Measurements from ENCODE around the gene PRX. TPM values are rescaled to one million over a fixed set of nuclear protein-coding genes. Genes with fewer than 3 reads are reported as not detected.

Gene PRX
- total RNA-seq, 2 donors from 2014 or later: 0.77 to 1.6 TPM

GRCh38 chr19:40366697-40367561 is 46.2 kb downstream of the PRX start:
- Mint-ChIP-seq H3K36me3 (no peaks in the 10 kb centered on the region), H3K9me3 (no peaks in the 10 kb centered on the region), H3K27ac (no peak overlapping the region)
- ATAC-seq (no peak), DNase-seq (ENCODE audit: low spot score in 2 of 2) (no peak)

- ATAC-seq: peak; percentile 39 to 85
- Mint-ChIP-seq H3K9me3 (no peaks in the 10 kb centered on the region), H3K27ac (no peak overlapping the region), H3K36me3 (no peaks in the 10 kb centered on the region)
- DNase-seq (ENCODE audit: low spot score in 2 of 2): peak in 1 of 2 donors; percentile 48
Measured at GRCh38 chr19:40365613-40366401, 47.4 kb downstream of the PRX start.

GRCh38 chr19:40365010-40365409 is 48.2 kb downstream of the PRX start:
- ATAC-seq (no peak), DNase-seq (ENCODE audit: low spot score in 2 of 2) (no peak)
- Mint-ChIP-seq H3K9me3 (no peaks in the 10 kb centered on the region), H3K27ac (no peak overlapping the region), H3K36me3 (no peaks in the 10 kb centered on the region)

- peak overlapping the region; percentile 6 to 40 for H3K27ac Mint-ChIP-seq
- DNase-seq (ENCODE audit: low spot score in 2 of 2) (no peak), ATAC-seq (no peak)
- no peaks in the 10 kb centered on the region for H3K9me3 Mint-ChIP-seq
- H3K36me3 Mint-ChIP-seq: no peaks in the 10 kb centered on the region
Measured at GRCh38 chr19:40363069-40363468, 50.1 kb downstream of the PRX start.

- DNase-seq (ENCODE audit: low spot score in 2 of 2): no peak
- Mint-ChIP-seq H3K9me3 (no peaks in the 10 kb centered on the region), H3K27ac (peak overlapping the region in 1 of 2 donors; percentile 33), H3K36me3 (no peaks in the 10 kb centered on the region)
- no peak for ATAC-seq
Measured at GRCh38 chr19:40362160-40362559, 51.0 kb downstream of the PRX start.

GRCh38 chr19:40360708-40361241 is 52.4 kb downstream of the PRX start:
- ATAC-seq: no peak
- Mint-ChIP-seq H3K27ac (no peak overlapping the region), H3K36me3 (no peaks in the 10 kb centered on the region), H3K9me3 (no peaks in the 10 kb centered on the region)
- no peak for DNase-seq (ENCODE audit: low spot score in 2 of 2)

GRCh38 chr19:40360020-40360707 is 53.0 kb downstream of the PRX start:
- DNase-seq (ENCODE audit: low spot score in 2 of 2) (no peak), ATAC-seq (no peak)
- Mint-ChIP-seq H3K36me3 (no peaks in the 10 kb centered on the region), H3K9me3 (no peaks in the 10 kb centered on the region), H3K27ac (peak overlapping the region in 1 of 2 donors; percentile 69)

- Mint-ChIP-seq H3K27ac (no peak overlapping the region), H3K9me3 (no peaks in the 10 kb centered on the region), H3K36me3 (no peaks in the 10 kb centered on the region)
- DNase-seq (ENCODE audit: low spot score in 2 of 2) (no peak), ATAC-seq (no peak)
Measured at GRCh38 chr19:40358773-40359172, 54.4 kb downstream of the PRX start.

- Mint-ChIP-seq H3K9me3 (no peaks in the 10 kb centered on the region), H3K27ac (peak overlapping the region in 1 of 2 donors; percentile 12), H3K36me3 (no peaks in the 10 kb centered on the region)
- ATAC-seq (no peak), DNase-seq (ENCODE audit: low spot score in 2 of 2) (no peak)
Measured at GRCh38 chr19:40357640-40358039, 55.5 kb downstream of the PRX start.

GRCh38 chr19:40356681-40357595 is 56.2 kb downstream of the PRX start:
- DNase-seq (ENCODE audit: low spot score in 2 of 2): no peak
- ATAC-seq: no peak
- Mint-ChIP-seq H3K9me3 (no peaks in the 10 kb centered on the region), H3K36me3 (no peaks in the 10 kb centered on the region), H3K27ac (peak overlapping the region in 1 of 2 donors; percentile 61)

GRCh38 chr19:40355975-40356680 is 57.0 kb downstream of the PRX start:
- DNase-seq (ENCODE audit: low spot score in 2 of 2) (no peak), ATAC-seq (no peak)
- no peaks in the 10 kb centered on the region for H3K36me3 Mint-ChIP-seq
- H3K27ac Mint-ChIP-seq: peak overlapping the region; percentile 61 to 90
- no peaks in the 10 kb centered on the region for H3K9me3 Mint-ChIP-seq

GRCh38 chr19:40348961-40349507 is 64.1 kb downstream of the PRX start:
- Mint-ChIP-seq H3K9me3 (no peaks in the 10 kb centered on the region), H3K27ac (peak overlapping the region; percentile 88 to 92), H3K36me3 (peaks cover 7% of the 10 kb centered on the region in 2 donors)
- no peak for ATAC-seq
- DNase-seq (ENCODE audit: low spot score in 2 of 2): peak in 1 of 2 donors; percentile 10

- H3K36me3 Mint-ChIP-seq: peaks cover 7% of the 10 kb centered on the region in 2 donors
- H3K9me3 Mint-ChIP-seq: no peaks in the 10 kb centered on the region
- DNase-seq (ENCODE audit: low spot score in 2 of 2) (peak; percentile 97 to 100), ATAC-seq (peak; percentile 98)
- peak within 1 kb of the TSS; percentile 92 to 93 for H3K27ac Mint-ChIP-seq
Measured at GRCh38 chr19:40348125-40348913, 64.9 kb downstream of the PRX start, which contains the start of the genes C19orf47 and PLD3. Gene C19orf47 (minus strand): TSS chr19:40348397. CDS start chr19:40341857, 6,540 bp downstream. Gene PLD3 (plus strand): TSS chr19:40348695. CDS start chr19:40366484, 17,789 bp downstream.

GRCh38 chr19:40344422-40344821 is 68.8 kb downstream of the PRX start:
- Mint-ChIP-seq H3K9me3 (no peaks in the 10 kb centered on the region), H3K36me3 (peaks cover 7% of the 10 kb centered on the region in 2 donors), H3K27ac (no peak overlapping the region)
- no peak for ATAC-seq
- DNase-seq (ENCODE audit: low spot score in 2 of 2): no peak

Measured in activated naive CD4-positive, alpha-beta T cell treated with anti-CD3 and anti-CD28 coated beads, Interleukin-2, amount 50 U/mL, for 72 hours (primary cell).